ENCODE results near the gene PRDX1. TPM values are rescaled to one million over a fixed set of nuclear protein-coding genes. Genes with fewer than 3 reads are reported as not detected.

The PRDX1 gene
- total and polyA plus RNA-seq, 2 of the 8 experiments (the other 6 are each of a cell fraction or from before 2014, with no cell fraction given), result 1,165 to 1,418 TPM

GRCh38 chr1:45557422-45557944, 35.8 kb upstream of the PRDX1 start:
- Histone ChIP-seq H2AFZ (ENCODE audit: low read length) (no peak overlapping the region), H3K23me2 (ENCODE audit: low read depth, low read length) (no peaks in the 10 kb centered on the region), H3K14ac (ENCODE audit: insufficient read length) (no peak overlapping the region), H3K4me3 (ENCODE audit: extremely low read depth in 1 of 4, insufficient read depth in 2 of 4, low read depth in 3 of 4, low read length in 4 of 4) (no peak overlapping the region), H3K36me3 (ENCODE audit: control insufficient read depth in 2 of 4, insufficient read depth in 4 of 4, low read length in 3 of 4) (peaks cover 9 to 65% (median 30%) of the 10 kb centered on the region in 4 experiments), H4K20me1 (replicated peaks in 1 of 2; ENCODE audit: control insufficient read depth in 1 of 2, insufficient read depth in 2 of 2, low read length in 2 of 2) (peaks cover 6% of the 10 kb centered on the region in 2 experiments), H2BK5ac (ENCODE audit: low read depth, low read length) (no peak overlapping the region), H3K4me2 (ENCODE audit: insufficient read depth in 1 of 2, low read depth in 2 of 2, low read length in 2 of 2) (no peak overlapping the region), H3K18ac (ENCODE audit: extremely low read depth, low read length) (no peak overlapping the region), H2BK15ac (ENCODE audit: low read length) (no peak overlapping the region), H2AK5ac (ENCODE audit: low read depth, low read length) (no peak overlapping the region), H3K4me1 (replicated peaks in 1 of 4; ENCODE audit: control insufficient read depth in 3 of 4, insufficient read depth in 4 of 4, low read length in 3 of 4) (peaks cover 0 to 1% (median 0%) of the 10 kb centered on the region in 4 experiments; a peak in 3 of 7 replicates), H3K27ac (ENCODE audit: low read depth, low read length) (peak overlapping the region; percentile 19; the same call in 1 of the 2 replicates), H3K27me3 (replicated peaks in 1 of 4; ENCODE audit: control insufficient read depth in 3 of 4, extremely low read depth in 1 of 4, insufficient read depth in 3 of 4, low read length in 3 of 4) (no peaks in the 10 kb centered on the region), H3K79me1 (ENCODE audit: low read depth, low read length) (peaks cover 8% of the 10 kb centered on the region; the same call in 1 of the 2 replicates), H2BK120ac (replicated peaks; ENCODE audit: low read depth, low read length) (no peak overlapping the region), H3K23ac (ENCODE audit: insufficient read length) (no peak overlapping the region), H4K91ac (replicated peaks; ENCODE audit: insufficient read length, low read length) (no peak overlapping the region), H3K9ac (replicated peaks in 1 of 4; ENCODE audit: extremely low read depth in 1 of 4, low read depth in 3 of 4, low read length in 3 of 4) (no peak overlapping the region; a peak in 1 of 7 replicates), H3K56ac (replicated peaks; ENCODE audit: insufficient read length, low read depth, low read length) (no peak overlapping the region), H3K79me2 (ENCODE audit: control insufficient read depth in 1 of 2, insufficient read depth in 2 of 2, low read length in 2 of 2) (peaks cover 1 to 66% of the 10 kb centered on the region in 2 experiments), H3K4ac (replicated peaks; ENCODE audit: insufficient read length, low read depth, low read length) (no peak overlapping the region), H2BK20ac (ENCODE audit: low read length) (no peak overlapping the region), H4K5ac (ENCODE audit: insufficient read length, low read depth, low read length) (no peak overlapping the region), H3K9me3 (ENCODE audit: insufficient read depth in 2 of 2, low read depth in 1 of 2, low read length in 1 of 2) (no peaks in the 10 kb centered on the region), H4K8ac (ENCODE audit: extremely low read depth, insufficient read depth, low read length) (no peak overlapping the region), H2BK12ac (ENCODE audit: low read depth, low read length) (no peak overlapping the region)
- ChIA-PET CTCF (ENCODE audit: partially characterized antibody) (interaction anchor here (1.1 to 4.6 kb wide), 3 partner anchors 9 to 45 kb away, joined by 3 to 51 read pairs (median 7); no protein-coding TSS in a partner anchor), POLR2A (ENCODE audit: partially characterized antibody) (interaction anchor here (0.8 to 35.7 kb wide), 15 partner anchors 9 to 56 kb away, joined by 3 to 741 read pairs (median 5); partner anchors contain the start of genes NASP and PRDX1)
- 91% methylated on average over 3 of the region's 3 CpGs; no CpG with 5 or more reads in 1 of the 2 experiments for WGBS, 2 experiments (ENCODE audit: extremely low coverage in 1 of 2, insufficient coverage in 1 of 2, insufficient read length in 1 of 2, insufficient replicate concordance in 2 of 2, low coverage in 1 of 2, low lambda C conversion rate in 2 of 2, missing lambda C conversion rate in 1 of 2)
- no peak for DNase-seq (ENCODE audit: low read depth in 1 of 2, low spot score in 2 of 2)
- no peak for FAIRE-seq
- TF ChIP-seq MAX (IDR thresholded peaks at IDR 0.05) (no peak), CTCF (IDR thresholded peaks at IDR 0.05; ENCODE audit: control extremely low read depth in 1 of 3, insufficient read depth in 1 of 3, low read depth in 1 of 3, low read length in 3 of 3) (no peak), SIX5 (IDR thresholded peaks at IDR 0.05; ENCODE audit: low read depth, low read length) (no peak), ZNF274 (IDR thresholded peaks at IDR 0.05; ENCODE audit: borderline replicate concordance, extremely low read depth, low read length) (no peak), POLR2AphosphoS5 (IDR thresholded peaks at IDR 0.05; ENCODE audit: low read depth, low read length) (no peak), CBX5 (IDR thresholded peaks at IDR 0.05; ENCODE audit: low read depth, low read length) (no peak), SRF (IDR thresholded peaks at IDR 0.05; ENCODE audit: low read depth, low read length) (no peak), TAF7 (optimal IDR thresholded peaks at IDR 0.05; ENCODE audit: borderline replicate concordance, low read depth, low read length) (no peak), BACH1 (IDR thresholded peaks at IDR 0.05; ENCODE audit: low read length) (no peak), CEBPB (IDR thresholded peaks at IDR 0.05; ENCODE audit: low read depth, low read length) (no peak)

Data from H1 (cell line).